Measurements from ENCODE around the gene GSKIP. TPM values are rescaled to one million over a fixed set of nuclear protein-coding genes. Genes with fewer than 3 reads are reported as not detected.

GSKIP gene
- total RNA-seq, 1 experiment from 2014 or later = 43.0 TPM

DNA sequence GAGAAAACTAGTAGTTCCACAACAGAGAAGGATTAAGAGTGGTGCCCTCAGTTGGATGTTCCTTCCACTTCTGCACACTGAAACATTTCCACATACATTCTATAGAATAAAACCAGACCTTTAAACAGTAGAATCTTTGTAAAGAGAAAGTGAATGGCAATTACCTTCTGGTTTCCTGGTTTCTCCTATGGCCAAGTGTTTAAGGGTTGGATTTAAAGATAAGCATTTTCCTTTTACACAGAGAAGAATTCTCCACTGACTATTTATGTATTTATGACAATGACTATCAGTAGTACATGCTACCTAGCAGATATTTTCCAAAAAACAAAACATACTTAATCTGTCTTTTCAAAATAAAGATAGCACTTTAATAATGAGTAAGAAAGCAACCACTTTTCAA, 3.4 kb upstream of the GSKIP start:
- CTCF ChIA-PET = no interaction called here

DNA sequence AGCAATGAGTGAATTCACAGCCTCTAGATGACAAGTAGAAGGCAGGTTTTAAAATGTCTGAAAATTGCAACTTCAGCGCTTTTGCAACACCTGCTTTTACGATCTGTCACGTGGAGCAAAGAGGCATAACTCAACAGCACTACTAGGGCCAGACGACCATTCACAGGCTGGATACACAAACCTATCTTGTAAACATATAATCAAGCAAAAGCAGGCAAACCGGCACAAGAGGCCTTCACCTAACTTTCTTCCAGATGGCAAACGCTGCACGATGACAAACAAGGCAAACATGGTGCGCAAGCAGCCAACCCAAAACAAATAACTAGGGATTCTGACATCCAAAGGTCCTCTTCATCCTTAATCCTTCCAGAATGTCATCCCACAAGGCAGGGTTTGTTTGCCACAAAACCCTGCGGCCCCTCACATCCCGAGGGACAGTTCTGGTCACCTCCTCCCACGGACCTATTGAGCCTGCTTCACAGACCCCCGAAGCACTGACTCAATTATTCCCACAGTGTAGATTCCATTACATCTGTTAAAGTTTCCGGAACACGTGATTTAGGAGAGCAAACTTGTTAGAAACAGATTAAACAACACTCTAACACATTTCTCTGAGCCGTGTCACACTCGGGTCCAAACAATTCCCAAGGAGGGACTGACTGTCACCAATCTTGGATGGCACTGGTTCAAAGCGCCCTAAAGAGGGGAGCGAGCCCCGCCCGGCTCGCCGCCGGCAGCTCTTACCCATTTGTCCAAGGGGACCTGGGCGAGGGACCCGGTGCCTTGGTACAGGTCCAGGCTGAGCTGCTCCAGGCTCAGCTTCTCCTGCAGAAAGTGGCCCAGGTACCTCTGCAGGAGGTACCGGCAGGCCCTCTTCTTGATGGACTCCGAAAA, 1.0 kb upstream of the GSKIP start:
- CTCF ChIA-PET = interaction anchor here (0.6 kb wide), 1 partner anchor 348 kb away, joined by 3 read pairs; no protein-coding TSS in a partner anchor
- DNase-seq (ENCODE audit: low spot score) (peak; percentile 30), ATAC-seq (peak; percentile 17)
- Mint-ChIP-seq H3K27me3 (ENCODE audit: low read depth) (no peaks in the 10 kb centered on the region), H3K4me3 (peak overlapping the region; percentile 93), H3K4me1 (peaks cover 34% of the 10 kb centered on the region), H3K9me3 (no peaks in the 10 kb centered on the region), H3K27ac (peak overlapping the region; percentile 84), H3K36me3 (no peaks in the 10 kb centered on the region)
- POLR2A ChIA-PET = interaction anchor here (0.6 kb wide), 1 partner anchor 834 kb away, joined by 3 read pairs; no protein-coding TSS in a partner anchor
- TF ChIP-seq, protein P1, sequence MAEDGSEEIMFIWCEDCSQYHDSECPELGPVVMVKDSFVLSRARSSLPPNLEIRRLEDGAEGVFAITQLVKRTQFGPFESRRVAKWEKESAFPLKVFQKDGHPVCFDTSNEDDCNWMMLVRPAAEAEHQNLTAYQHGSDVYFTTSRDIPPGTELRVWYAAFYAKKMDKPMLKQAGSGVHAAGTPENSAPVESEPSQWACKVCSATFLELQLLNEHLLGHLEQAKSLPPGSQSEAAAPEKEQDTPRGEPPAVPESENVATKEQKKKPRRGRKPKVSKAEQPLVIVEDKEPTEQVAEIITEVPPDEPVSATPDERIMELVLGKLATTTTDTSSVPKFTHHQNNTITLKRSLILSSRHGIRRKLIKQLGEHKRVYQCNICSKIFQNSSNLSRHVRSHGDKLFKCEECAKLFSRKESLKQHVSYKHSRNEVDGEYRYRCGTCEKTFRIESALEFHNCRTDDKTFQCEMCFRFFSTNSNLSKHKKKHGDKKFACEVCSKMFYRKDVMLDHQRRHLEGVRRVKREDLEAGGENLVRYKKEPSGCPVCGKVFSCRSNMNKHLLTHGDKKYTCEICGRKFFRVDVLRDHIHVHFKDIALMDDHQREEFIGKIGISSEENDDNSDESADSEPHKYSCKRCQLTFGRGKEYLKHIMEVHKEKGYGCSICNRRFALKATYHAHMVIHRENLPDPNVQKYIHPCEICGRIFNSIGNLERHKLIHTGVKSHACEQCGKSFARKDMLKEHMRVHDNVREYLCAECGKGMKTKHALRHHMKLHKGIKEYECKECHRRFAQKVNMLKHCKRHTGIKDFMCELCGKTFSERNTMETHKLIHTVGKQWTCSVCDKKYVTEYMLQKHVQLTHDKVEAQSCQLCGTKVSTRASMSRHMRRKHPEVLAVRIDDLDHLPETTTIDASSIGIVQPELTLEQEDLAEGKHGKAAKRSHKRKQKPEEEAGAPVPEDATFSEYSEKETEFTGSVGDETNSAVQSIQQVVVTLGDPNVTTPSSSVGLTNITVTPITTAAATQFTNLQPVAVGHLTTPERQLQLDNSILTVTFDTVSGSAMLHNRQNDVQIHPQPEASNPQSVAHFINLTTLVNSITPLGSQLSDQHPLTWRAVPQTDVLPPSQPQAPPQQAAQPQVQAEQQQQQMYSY (CRISPR knock-in tag; IDR thresholded peaks at IDR 0.05) = no peak
- TF ChIP-seq FOXP1 (CRISPR knock-in tag; IDR thresholded peaks at IDR 0.05; ENCODE audit: borderline replicate concordance) (no peak), NR1H2 (CRISPR knock-in tag; IDR thresholded peaks at IDR 0.05) (no peak), IRF2 (CRISPR knock-in tag; IDR thresholded peaks at IDR 0.05; ENCODE audit: borderline replicate concordance, low read depth) (no peak), ESRRA (CRISPR knock-in tag; IDR thresholded peaks at IDR 0.05; ENCODE audit: borderline replicate concordance) (no peak), NR3C1 (CRISPR knock-in tag; conservative IDR thresholded peaks at IDR 0.05; ENCODE audit: low read depth) (no peak), ELF4 (CRISPR knock-in tag; IDR thresholded peaks at IDR 0.05; ENCODE audit: low read depth) (no peak)
- TF ChIP-seq, protein P2, sequence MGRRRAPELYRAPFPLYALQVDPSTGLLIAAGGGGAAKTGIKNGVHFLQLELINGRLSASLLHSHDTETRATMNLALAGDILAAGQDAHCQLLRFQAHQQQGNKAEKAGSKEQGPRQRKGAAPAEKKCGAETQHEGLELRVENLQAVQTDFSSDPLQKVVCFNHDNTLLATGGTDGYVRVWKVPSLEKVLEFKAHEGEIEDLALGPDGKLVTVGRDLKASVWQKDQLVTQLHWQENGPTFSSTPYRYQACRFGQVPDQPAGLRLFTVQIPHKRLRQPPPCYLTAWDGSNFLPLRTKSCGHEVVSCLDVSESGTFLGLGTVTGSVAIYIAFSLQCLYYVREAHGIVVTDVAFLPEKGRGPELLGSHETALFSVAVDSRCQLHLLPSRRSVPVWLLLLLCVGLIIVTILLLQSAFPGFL (CRISPR knock-in tag; IDR thresholded peaks at IDR 0.05; ENCODE audit: borderline replicate concordance) = no peak
- TF ChIP-seq, protein P3, sequence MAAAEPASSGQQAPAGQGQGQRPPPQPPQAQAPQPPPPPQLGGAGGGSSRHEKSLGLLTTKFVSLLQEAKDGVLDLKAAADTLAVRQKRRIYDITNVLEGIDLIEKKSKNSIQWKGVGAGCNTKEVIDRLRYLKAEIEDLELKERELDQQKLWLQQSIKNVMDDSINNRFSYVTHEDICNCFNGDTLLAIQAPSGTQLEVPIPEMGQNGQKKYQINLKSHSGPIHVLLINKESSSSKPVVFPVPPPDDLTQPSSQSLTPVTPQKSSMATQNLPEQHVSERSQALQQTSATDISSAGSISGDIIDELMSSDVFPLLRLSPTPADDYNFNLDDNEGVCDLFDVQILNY (CRISPR knock-in tag; IDR thresholded peaks at IDR 0.05) = no peak
- TF ChIP-seq, protein P4, sequence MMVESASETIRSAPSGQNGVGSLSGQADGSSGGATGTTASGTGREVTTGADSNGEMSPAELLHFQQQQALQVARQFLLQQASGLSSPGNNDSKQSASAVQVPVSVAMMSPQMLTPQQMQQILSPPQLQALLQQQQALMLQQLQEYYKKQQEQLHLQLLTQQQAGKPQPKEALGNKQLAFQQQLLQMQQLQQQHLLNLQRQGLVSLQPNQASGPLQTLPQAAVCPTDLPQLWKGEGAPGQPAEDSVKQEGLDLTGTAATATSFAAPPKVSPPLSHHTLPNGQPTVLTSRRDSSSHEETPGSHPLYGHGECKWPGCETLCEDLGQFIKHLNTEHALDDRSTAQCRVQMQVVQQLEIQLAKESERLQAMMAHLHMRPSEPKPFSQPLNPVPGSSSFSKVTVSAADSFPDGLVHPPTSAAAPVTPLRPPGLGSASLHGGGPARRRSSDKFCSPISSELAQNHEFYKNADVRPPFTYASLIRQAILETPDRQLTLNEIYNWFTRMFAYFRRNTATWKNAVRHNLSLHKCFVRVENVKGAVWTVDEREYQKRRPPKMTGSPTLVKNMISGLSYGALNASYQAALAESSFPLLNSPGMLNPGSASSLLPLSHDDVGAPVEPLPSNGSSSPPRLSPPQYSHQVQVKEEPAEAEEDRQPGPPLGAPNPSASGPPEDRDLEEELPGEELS (CRISPR knock-in tag; IDR thresholded peaks at IDR 0.05) = no peak
- TF ChIP-seq, protein P5, sequence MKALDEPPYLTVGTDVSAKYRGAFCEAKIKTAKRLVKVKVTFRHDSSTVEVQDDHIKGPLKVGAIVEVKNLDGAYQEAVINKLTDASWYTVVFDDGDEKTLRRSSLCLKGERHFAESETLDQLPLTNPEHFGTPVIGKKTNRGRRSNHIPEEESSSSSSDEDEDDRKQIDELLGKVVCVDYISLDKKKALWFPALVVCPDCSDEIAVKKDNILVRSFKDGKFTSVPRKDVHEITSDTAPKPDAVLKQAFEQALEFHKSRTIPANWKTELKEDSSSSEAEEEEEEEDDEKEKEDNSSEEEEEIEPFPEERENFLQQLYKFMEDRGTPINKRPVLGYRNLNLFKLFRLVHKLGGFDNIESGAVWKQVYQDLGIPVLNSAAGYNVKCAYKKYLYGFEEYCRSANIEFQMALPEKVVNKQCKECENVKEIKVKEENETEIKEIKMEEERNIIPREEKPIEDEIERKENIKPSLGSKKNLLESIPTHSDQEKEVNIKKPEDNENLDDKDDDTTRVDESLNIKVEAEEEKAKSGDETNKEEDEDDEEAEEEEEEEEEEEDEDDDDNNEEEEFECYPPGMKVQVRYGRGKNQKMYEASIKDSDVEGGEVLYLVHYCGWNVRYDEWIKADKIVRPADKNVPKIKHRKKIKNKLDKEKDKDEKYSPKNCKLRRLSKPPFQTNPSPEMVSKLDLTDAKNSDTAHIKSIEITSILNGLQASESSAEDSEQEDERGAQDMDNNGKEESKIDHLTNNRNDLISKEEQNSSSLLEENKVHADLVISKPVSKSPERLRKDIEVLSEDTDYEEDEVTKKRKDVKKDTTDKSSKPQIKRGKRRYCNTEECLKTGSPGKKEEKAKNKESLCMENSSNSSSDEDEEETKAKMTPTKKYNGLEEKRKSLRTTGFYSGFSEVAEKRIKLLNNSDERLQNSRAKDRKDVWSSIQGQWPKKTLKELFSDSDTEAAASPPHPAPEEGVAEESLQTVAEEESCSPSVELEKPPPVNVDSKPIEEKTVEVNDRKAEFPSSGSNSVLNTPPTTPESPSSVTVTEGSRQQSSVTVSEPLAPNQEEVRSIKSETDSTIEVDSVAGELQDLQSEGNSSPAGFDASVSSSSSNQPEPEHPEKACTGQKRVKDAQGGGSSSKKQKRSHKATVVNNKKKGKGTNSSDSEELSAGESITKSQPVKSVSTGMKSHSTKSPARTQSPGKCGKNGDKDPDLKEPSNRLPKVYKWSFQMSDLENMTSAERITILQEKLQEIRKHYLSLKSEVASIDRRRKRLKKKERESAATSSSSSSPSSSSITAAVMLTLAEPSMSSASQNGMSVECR (CRISPR knock-in tag; IDR thresholded peaks at IDR 0.05; ENCODE audit: borderline replicate concordance) = peak; percentile 13; the same call in 1 of the 2 replicates
- TF ChIP-seq, protein P6, sequence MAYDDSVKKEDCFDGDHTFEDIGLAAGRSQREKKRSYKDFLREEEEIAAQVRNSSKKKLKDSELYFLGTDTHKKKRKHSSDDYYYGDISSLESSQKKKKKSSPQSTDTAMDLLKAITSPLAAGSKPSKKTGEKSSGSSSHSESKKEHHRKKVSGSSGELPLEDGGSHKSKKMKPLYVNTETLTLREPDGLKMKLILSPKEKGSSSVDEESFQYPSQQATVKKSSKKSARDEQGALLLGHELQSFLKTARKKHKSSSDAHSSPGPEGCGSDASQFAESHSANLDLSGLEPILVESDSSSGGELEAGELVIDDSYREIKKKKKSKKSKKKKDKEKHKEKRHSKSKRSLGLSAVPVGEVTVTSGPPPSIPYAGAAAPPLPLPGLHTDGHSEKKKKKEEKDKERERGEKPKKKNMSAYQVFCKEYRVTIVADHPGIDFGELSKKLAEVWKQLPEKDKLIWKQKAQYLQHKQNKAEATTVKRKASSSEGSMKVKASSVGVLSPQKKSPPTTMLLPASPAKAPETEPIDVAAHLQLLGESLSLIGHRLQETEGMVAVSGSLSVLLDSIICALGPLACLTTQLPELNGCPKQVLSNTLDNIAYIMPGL (CRISPR knock-in tag; IDR thresholded peaks at IDR 0.05) = peak; percentile 83

More for the DNA sequence above, 3.4 kb upstream of the GSKIP start:
- no peak for ATAC-seq
- POLR2A ChIA-PET = no interaction called here
- H3K9me3 Mint-ChIP-seq = no peaks in the 10 kb centered on the region
- H3K4me1 Mint-ChIP-seq = peaks cover 46% of the 10 kb centered on the region
- TF ChIP-seq ZNF263 (CRISPR knock-in tag; IDR thresholded peaks at IDR 0.05; ENCODE audit: low read depth) (no peak), HMGA2 (CRISPR knock-in tag; IDR thresholded peaks at IDR 0.05) (no peak), CREM (CRISPR knock-in tag; IDR thresholded peaks at IDR 0.05) (no peak)
- no peak overlapping the region for H3K4me3 Mint-ChIP-seq
- H3K27me3 Mint-ChIP-seq (ENCODE audit: low read depth) = no peaks in the 10 kb centered on the region
- no peak for DNase-seq (ENCODE audit: low spot score)
- no peaks in the 10 kb centered on the region for H3K36me3 Mint-ChIP-seq
- H3K27ac Mint-ChIP-seq = peak overlapping the region; percentile 67; the same call in 1 of the 2 replicates

Data from WTC11 (cell line).